ENCODE results near the gene OPN1MW3. TPM values are rescaled to one million over a fixed set of nuclear protein-coding genes. Genes with fewer than 3 reads are reported as not detected.

OPN1MW3 gene
- total RNA-seq, 1 donor from 2014 or later = not detected

DNA sequence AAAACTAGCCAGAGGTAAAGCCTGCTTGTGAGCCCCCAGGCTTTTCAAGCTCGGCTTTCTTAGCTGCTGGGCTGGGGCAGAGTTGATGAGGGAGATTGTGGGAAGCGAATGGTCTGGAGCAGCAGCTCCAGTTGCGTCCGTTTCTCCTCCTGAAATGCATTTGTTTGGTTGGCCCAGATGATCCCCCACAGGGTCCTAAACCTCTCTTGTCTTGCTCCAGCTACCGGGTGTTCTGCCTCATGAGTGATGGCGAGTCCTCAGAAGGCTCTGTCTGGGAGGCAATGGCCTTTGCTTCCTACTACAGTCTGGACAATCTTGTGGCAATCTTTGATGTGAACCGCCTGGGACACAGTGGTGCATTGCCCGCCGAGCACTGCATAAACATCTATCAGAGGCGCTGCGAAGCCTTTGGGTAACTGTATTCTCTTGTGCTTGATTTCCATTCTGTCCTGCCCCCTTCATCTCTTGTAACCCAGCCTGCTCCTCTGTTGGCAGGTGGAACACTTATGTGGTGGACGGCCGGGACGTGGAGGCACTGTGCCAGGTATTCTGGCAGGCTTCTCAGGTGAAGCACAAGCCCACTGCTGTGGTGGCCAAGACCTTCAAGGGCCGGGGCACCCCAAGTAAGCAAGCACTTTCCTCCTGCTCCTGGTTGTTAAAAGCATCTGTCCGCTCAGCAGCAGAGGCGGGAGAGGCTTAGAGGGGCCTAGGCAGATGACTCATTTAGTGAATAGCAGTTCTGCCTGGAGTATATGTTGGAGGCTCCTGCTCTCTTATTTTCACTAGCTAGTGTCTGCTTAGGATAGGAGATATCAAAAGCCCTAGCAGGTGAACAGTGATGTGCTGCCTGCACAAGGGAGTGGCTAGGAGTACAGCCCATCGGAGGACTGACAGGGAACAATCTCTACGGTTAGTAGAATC is 53.5 kb downstream of the OPN1MW3 start:
- Mint-ChIP-seq H3K4me1 (ENCODE audit: low read depth) (no peaks in the 10 kb centered on the region), H3K4me3 (ENCODE audit: unreplicated experiment) (no peak overlapping the region), H3K27me3 (ENCODE audit: low read depth) (no peaks in the 10 kb centered on the region), H3K27ac (ENCODE audit: unreplicated experiment) (no peak overlapping the region), H3K36me3 (ENCODE audit: low read depth) (no peaks in the 10 kb centered on the region), H3K9me3 (ENCODE audit: low read depth) (peaks cover 10% of the 10 kb centered on the region)
- DNase-seq (ENCODE audit: low spot score) = peak; percentile 57
- TF ChIP-seq, protein P1, sequence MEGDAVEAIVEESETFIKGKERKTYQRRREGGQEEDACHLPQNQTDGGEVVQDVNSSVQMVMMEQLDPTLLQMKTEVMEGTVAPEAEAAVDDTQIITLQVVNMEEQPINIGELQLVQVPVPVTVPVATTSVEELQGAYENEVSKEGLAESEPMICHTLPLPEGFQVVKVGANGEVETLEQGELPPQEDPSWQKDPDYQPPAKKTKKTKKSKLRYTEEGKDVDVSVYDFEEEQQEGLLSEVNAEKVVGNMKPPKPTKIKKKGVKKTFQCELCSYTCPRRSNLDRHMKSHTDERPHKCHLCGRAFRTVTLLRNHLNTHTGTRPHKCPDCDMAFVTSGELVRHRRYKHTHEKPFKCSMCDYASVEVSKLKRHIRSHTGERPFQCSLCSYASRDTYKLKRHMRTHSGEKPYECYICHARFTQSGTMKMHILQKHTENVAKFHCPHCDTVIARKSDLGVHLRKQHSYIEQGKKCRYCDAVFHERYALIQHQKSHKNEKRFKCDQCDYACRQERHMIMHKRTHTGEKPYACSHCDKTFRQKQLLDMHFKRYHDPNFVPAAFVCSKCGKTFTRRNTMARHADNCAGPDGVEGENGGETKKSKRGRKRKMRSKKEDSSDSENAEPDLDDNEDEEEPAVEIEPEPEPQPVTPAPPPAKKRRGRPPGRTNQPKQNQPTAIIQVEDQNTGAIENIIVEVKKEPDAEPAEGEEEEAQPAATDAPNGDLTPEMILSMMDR (IDR thresholded peaks at IDR 0.05) = no peak

DNA sequence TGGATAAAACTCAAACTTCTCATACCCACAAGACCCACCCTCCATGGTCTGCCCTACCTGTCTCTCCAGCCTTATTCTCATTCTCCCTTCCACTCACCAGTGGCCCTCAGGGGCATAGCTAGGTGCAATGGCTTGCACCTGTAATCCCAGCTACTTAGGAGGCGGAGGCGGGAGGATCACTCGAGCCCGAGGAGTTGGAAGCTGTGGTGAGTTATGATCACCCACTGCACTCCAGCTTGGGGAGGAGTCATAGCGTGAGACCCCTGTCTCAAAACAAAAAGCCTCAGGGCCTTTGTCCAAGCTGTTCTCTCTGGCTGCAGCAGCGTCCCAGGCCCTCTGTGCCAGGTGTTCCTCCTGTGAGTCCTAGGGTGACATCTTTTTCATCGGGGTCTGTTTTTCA is 54.7 kb downstream of the OPN1MW3 start:
- Mint-ChIP-seq H3K4me1 (ENCODE audit: low read depth) (no peaks in the 10 kb centered on the region), H3K27ac (ENCODE audit: unreplicated experiment) (no peak overlapping the region), H3K4me3 (ENCODE audit: unreplicated experiment) (no peak overlapping the region), H3K36me3 (ENCODE audit: low read depth) (no peaks in the 10 kb centered on the region), H3K9me3 (ENCODE audit: low read depth) (peaks cover 10% of the 10 kb centered on the region), H3K27me3 (ENCODE audit: low read depth) (no peaks in the 10 kb centered on the region)
- peak; percentile 50 for DNase-seq (ENCODE audit: low spot score)
- TF ChIP-seq, protein P1 (IDR thresholded peaks at IDR 0.05) = no peak

DNA sequence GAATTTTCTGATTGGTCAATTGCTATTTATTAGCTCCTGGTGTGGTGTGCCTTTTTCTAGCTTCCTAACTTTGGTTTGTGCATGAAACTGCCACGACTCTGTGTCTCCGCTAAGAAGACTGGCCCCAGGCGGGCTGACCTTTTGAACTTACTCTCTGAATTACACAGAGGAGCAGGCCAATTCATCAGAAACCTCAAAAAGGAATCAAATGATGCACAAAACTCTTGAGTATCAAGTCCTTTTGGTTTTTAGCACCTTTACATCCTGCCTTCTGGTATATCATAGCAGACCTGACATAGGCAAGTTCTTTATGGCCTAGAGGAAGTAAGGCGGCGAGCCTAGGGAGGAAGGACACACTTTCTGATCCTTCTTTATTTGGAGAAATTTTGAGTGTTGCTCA is 55.8 kb downstream of the OPN1MW3 start:
- Mint-ChIP-seq H3K27ac (ENCODE audit: unreplicated experiment) (no peak overlapping the region), H3K27me3 (ENCODE audit: low read depth) (no peaks in the 10 kb centered on the region), H3K4me3 (ENCODE audit: unreplicated experiment) (no peak overlapping the region), H3K4me1 (ENCODE audit: low read depth) (peaks cover 2% of the 10 kb centered on the region), H3K36me3 (ENCODE audit: low read depth) (no peaks in the 10 kb centered on the region), H3K9me3 (ENCODE audit: low read depth) (peaks cover 5% of the 10 kb centered on the region)
- TF ChIP-seq, protein P1 (IDR thresholded peaks at IDR 0.05) = no peak
- no peak for DNase-seq (ENCODE audit: low spot score)

DNA sequence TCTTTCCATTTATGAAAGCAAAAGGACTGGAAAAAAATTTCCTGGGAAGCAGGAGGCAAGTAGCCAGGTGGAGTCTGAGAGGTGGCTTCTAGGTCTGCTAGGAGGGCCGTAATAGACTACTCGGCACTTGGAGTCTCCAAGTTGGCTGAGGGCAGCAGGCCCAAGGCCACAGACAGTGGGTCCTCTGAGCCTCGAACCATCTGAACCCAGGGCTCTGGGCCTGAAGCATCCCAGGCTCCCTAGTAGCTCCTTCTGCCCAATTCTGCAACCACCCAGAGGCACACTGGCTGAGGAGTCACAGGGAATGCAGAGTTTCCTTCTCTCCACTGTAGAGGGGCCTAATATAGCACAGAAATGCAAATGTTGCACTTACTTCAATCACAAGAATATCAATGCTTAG is 58.0 kb downstream of the OPN1MW3 start:
- peaks cover 8% of the 10 kb centered on the region for H3K27me3 Mint-ChIP-seq (ENCODE audit: low read depth)
- DNase-seq (ENCODE audit: low spot score) = peak; percentile 40
- H3K36me3 Mint-ChIP-seq (ENCODE audit: low read depth) = peaks cover 1% of the 10 kb centered on the region
- H3K4me3 Mint-ChIP-seq (ENCODE audit: unreplicated experiment) = no peak overlapping the region
- no peak overlapping the region for H3K27ac Mint-ChIP-seq (ENCODE audit: unreplicated experiment)
- peaks cover 2% of the 10 kb centered on the region for H3K4me1 Mint-ChIP-seq (ENCODE audit: low read depth)
- TF ChIP-seq, protein P1 (IDR thresholded peaks at IDR 0.05) = no peak
- H3K9me3 Mint-ChIP-seq (ENCODE audit: low read depth) = peaks cover 4% of the 10 kb centered on the region

DNA sequence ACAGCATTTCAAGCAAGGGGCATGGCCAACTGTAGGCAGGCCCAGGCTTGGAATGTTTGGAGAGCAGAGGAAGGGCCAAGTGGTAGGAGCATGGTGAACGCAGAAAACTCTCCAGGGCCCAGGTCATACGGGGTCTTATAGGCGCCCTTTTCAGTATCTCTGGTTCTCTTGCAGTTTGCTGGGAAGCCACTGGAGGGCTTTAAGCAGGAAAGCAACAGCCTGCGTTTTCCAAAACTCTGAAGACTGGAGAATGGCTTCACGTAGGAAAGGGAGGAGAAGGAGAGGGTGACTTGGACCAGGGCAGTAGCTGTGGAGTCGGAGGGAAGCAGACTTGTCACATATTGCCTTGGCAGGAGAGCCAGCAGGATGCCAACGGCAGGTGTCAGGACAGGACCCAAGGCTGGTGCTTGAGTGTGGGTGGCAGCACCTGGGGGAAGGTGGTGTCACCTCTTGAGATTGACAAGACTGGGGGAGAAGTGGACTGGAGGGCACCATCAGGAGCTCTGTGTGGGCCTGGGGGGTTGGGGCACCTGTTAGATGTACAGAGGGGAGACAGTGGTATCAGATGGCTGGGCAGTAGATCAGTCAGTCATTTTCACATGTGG is 60.1 kb downstream of the OPN1MW3 start:
- no peak overlapping the region for H3K4me3 Mint-ChIP-seq (ENCODE audit: unreplicated experiment)
- no peak overlapping the region for H3K27ac Mint-ChIP-seq (ENCODE audit: unreplicated experiment)
- peaks cover 2% of the 10 kb centered on the region for H3K36me3 Mint-ChIP-seq (ENCODE audit: low read depth)
- peaks cover 20% of the 10 kb centered on the region for H3K27me3 Mint-ChIP-seq (ENCODE audit: low read depth)
- TF ChIP-seq, protein P1 (IDR thresholded peaks at IDR 0.05) = peak; percentile 69
- peaks cover 4% of the 10 kb centered on the region for H3K9me3 Mint-ChIP-seq (ENCODE audit: low read depth)
- H3K4me1 Mint-ChIP-seq (ENCODE audit: low read depth) = peaks cover 2% of the 10 kb centered on the region
- DNase-seq (ENCODE audit: low spot score) = peak; percentile 53
